ENCODE data around the gene SREBF2. TPM values are rescaled to one million over a fixed set of nuclear protein-coding genes. Genes with fewer than 3 reads are reported as not detected.

SREBF2 gene
- total and polyA plus RNA-seq, 2 of the 8 experiments (the other 6 are each of a cell fraction or from before 2014, with no cell fraction given), result 125 to 144 TPM

DNA sequence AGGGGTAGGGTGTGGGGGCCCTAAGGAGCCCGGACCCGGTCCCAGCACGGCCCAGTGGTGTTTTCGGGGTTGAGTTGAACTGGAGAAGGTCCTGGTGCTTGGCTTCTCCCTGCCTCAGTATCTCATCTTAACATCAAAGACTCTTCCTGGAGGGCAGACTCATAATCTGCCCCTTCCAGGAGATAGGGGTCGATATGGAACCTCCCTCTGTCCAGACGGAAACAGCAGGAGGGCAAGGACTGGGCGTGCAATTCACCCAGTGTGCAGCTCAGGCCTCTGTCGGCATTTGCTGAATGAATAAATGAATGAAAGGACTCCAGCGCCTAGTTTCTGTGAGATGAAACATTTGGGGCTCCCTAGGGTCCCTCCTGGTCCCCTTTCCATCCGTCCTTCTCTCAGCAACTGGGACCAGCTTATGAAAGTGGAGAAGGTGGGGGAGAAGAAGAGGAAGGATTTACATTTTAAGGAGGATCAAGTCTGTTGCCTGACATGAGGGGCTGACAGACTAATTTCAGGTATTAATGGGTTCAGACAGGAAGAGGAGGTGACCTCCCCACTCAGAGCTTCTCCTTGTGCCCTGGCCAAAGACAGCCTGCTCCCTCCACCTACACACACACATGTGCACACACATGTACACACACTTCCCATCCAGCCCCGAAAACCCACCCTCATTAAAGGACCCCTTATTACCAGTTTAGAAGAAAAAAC, 83.0 kb downstream of the SREBF2 start:
- DNase-seq (ENCODE audit: low read depth in 1 of 2, low spot score in 2 of 2), result no peak
- H4K20me1 ChIP-seq (replicated peaks in 1 of 2; ENCODE audit: control insufficient read depth in 1 of 2, insufficient read depth in 2 of 2, low read length in 2 of 2), result peaks cover 13 to 24% of the 10 kb centered on the region in 2 experiments
- no peak overlapping the region for H4K91ac ChIP-seq (replicated peaks; ENCODE audit: insufficient read length, low read length)
- no peak for TF ChIP-seq KDM4A (IDR thresholded peaks at IDR 0.05; ENCODE audit: low read depth, low read length, severe bottlenecking)
- no peak for TF ChIP-seq CREB1 (IDR thresholded peaks at IDR 0.05)
- TF ChIP-seq JUND (IDR thresholded peaks at IDR 0.05; ENCODE audit: low read length), result no peak
- TF ChIP-seq CHD2 (IDR thresholded peaks at IDR 0.05; ENCODE audit: low read length), result no peak
- TF ChIP-seq EZH2 (IDR thresholded peaks at IDR 0.05; ENCODE audit: low read depth, low read length, severe bottlenecking), result peak; percentile 20
- TF ChIP-seq GABPA (IDR thresholded peaks at IDR 0.05; ENCODE audit: borderline replicate concordance, insufficient read depth, low read length), result no peak
- TF ChIP-seq SUZ12 (IDR thresholded peaks at IDR 0.05; ENCODE audit: low read length), result peak; percentile 42
- TF ChIP-seq BACH1 (IDR thresholded peaks at IDR 0.05; ENCODE audit: low read length), result no peak
- no peak for TF ChIP-seq POLR2A (IDR thresholded peaks at IDR 0.05; ENCODE audit: control extremely low read depth in 1 of 2, low read depth in 2 of 2, low read length in 2 of 2)
- no peak for TF ChIP-seq EGR1 (IDR thresholded peaks at IDR 0.05; ENCODE audit: borderline replicate concordance, low read depth, low read length)
- TF ChIP-seq, protein P1, sequence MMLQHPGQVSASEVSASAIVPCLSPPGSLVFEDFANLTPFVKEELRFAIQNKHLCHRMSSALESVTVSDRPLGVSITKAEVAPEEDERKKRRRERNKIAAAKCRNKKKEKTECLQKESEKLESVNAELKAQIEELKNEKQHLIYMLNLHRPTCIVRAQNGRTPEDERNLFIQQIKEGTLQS (IDR thresholded peaks at IDR 0.05; ENCODE audit: insufficient read depth, low read depth, low read length), result no peak
- peak; percentile 74 for TF ChIP-seq RNF2 (IDR thresholded peaks at IDR 0.05; ENCODE audit: borderline replicate concordance, low read depth, low read length, missing control alignments, poor library complexity, severe bottlenecking)

More for the DNA sequence above, 83.0 kb downstream of the SREBF2 start:
- peak overlapping the region; percentile 39; the same call in 1 of the 2 replicates for H2BK12ac ChIP-seq (ENCODE audit: low read depth, low read length)
- H3K27me3 ChIP-seq (replicated peaks in 1 of 4; ENCODE audit: control insufficient read depth in 3 of 4, extremely low read depth in 1 of 4, insufficient read depth in 3 of 4, low read length in 3 of 4), result peaks cover 62 to 98% (median 90%) of the 10 kb centered on the region in 4 experiments
- no peak overlapping the region for H3K9ac ChIP-seq (replicated peaks in 1 of 4; ENCODE audit: extremely low read depth in 1 of 4, low read depth in 3 of 4, low read length in 3 of 4)
- no peak overlapping the region for H2BK20ac ChIP-seq (ENCODE audit: low read length)
- H3K4me1 ChIP-seq (replicated peaks in 1 of 4; ENCODE audit: control insufficient read depth in 3 of 4, insufficient read depth in 4 of 4, low read length in 3 of 4), result peaks cover 0 to 20% (median 14%) of the 10 kb centered on the region in 4 experiments; a peak in 6 of 7 replicates
- no peak for FAIRE-seq
- H3K36me3 ChIP-seq (ENCODE audit: control insufficient read depth in 2 of 4, insufficient read depth in 4 of 4, low read length in 3 of 4), result peaks cover 0 to 9% (median 0%) of the 10 kb centered on the region in 4 experiments; a peak in 1 of 8 replicates
- H3K9me3 ChIP-seq (ENCODE audit: insufficient read depth in 2 of 2, low read depth in 1 of 2, low read length in 1 of 2), result no peaks in the 10 kb centered on the region; a peak in 1 of 4 replicates
- no peak overlapping the region for H3K14ac ChIP-seq (ENCODE audit: insufficient read length)
- CTCF ChIA-PET (ENCODE audit: partially characterized antibody), result interaction anchor here (0.9 to 2.9 kb wide), 4 partner anchors 10 to 31 kb away, joined by 3 to 13 read pairs (median 8); partner anchors contain the start of gene CENPM
- H3K79me1 ChIP-seq (ENCODE audit: low read depth, low read length), result no peaks in the 10 kb centered on the region
- H3K4me2 ChIP-seq (ENCODE audit: insufficient read depth in 1 of 2, low read depth in 2 of 2, low read length in 2 of 2), result peak overlapping the region; percentile 68 to 95
- no peak overlapping the region for H3K23ac ChIP-seq (ENCODE audit: insufficient read length)
- no peak overlapping the region for H2AK5ac ChIP-seq (ENCODE audit: low read depth, low read length)
- WGBS, 2 experiments (ENCODE audit: extremely low coverage in 1 of 2, insufficient coverage in 1 of 2, insufficient read length in 1 of 2, insufficient replicate concordance in 2 of 2, low coverage in 1 of 2, low lambda C conversion rate in 2 of 2, missing lambda C conversion rate in 1 of 2), result 29% methylated on average over 7 of the region's 11 CpGs; no CpG with 5 or more reads in 1 of the 2 experiments
- no peak overlapping the region for H3K18ac ChIP-seq (ENCODE audit: extremely low read depth, low read length)
- no peak overlapping the region for H3K56ac ChIP-seq (replicated peaks; ENCODE audit: insufficient read length, low read depth, low read length)
- H4K8ac ChIP-seq (ENCODE audit: extremely low read depth, insufficient read depth, low read length), result no peak overlapping the region
- H3K79me2 ChIP-seq (ENCODE audit: control insufficient read depth in 1 of 2, insufficient read depth in 2 of 2, low read length in 2 of 2), result no peaks in the 10 kb centered on the region
- peak overlapping the region; percentile 95; the same call in 1 of the 2 replicates for H2BK15ac ChIP-seq (ENCODE audit: low read length)
- no peak overlapping the region for H2BK5ac ChIP-seq (ENCODE audit: low read depth, low read length)
- POLR2A ChIA-PET (ENCODE audit: partially characterized antibody), result interaction anchor here (0.5 to 1.7 kb wide), 6 partner anchors 8 to 84 kb away, joined by 3 to 7 read pairs (median 4); partner anchors contain the start of gene CENPM
- peaks cover 12% of the 10 kb centered on the region; the same call in 1 of the 2 replicates for H3K23me2 ChIP-seq (ENCODE audit: low read depth, low read length)
- no peak overlapping the region for H4K5ac ChIP-seq (ENCODE audit: insufficient read length, low read depth, low read length)
- H2AFZ ChIP-seq (ENCODE audit: low read length), result no peak overlapping the region
- H3K4ac ChIP-seq (replicated peaks; ENCODE audit: insufficient read length, low read depth, low read length), result no peak overlapping the region
- no peak overlapping the region for H2BK120ac ChIP-seq (replicated peaks; ENCODE audit: low read depth, low read length)
- H3K27ac ChIP-seq (ENCODE audit: low read depth, low read length), result no peak overlapping the region
- H3K4me3 ChIP-seq (ENCODE audit: extremely low read depth in 1 of 4, insufficient read depth in 2 of 4, low read depth in 3 of 4, low read length in 4 of 4), result peak overlapping the region; percentile 30 to 65 (median 40); a peak in 7 of 8 replicates

All from H1 (cell line).